ENCODE measurements around the gene GALR3. TPM values are rescaled to one million over a fixed set of nuclear protein-coding genes. Genes with fewer than 3 reads are reported as not detected.

The GALR3 gene
- total and polyA plus RNA-seq, 3 experiments from 2014 or later, result not detected

DNA sequence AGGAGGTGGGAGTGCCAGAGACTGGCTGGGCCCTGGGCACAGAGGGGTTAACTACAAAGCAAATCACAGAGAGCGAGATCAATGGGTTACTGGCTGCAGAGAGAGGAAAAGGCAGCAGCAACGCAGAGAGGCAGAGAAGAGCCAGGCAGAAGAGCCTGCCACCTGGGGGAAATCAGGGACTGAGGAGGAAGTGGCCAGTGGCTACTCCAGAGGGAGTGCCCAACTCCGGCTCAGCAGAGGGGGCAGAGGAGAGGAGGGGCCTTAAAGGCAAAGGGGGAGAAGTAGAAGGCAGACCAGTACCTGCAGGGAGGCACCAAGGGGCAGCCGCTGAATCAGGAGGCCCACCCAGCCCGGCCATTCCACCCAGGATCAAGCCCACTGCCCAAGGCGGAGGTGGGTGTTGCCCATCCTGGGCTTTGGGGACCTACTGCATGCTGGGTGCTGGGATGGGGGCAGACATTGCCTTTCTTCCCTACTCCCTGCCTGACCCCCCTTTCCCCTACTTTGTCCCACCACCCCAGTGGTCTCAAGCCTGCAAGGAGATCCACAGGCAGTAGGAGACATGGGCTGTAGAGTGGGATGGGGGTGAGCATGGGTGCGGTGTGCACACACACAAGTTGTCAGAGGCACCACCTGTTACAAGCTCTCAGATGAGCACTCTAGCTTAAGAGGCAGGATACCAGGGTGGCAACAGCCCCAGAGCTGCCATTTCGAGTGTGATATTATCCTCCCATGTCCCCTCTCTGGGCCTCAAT, 926 bp upstream of the GALR3 start:
- peak overlapping the region in 1 of 7 donors; percentile 48 for H3K4me3 Mint-ChIP-seq
- Histone ChIP-seq H3K36me3 (ENCODE audit: insufficient read depth, low read length) (no peaks in the 10 kb centered on the region), H3K27me3 (ENCODE audit: insufficient read depth, low read length, poor library complexity, severe bottlenecking) (no peaks in the 10 kb centered on the region), H3K9me3 (ENCODE audit: low read length) (no peaks in the 10 kb centered on the region), H3K27ac (ENCODE audit: low read depth, low read length) (no peak overlapping the region), H3K4me1 (ENCODE audit: insufficient read depth, low read length) (peaks cover 17% of the 10 kb centered on the region), H3K4me3 (ENCODE audit: low read length) (no peak overlapping the region)
- peaks cover 13 to 26% of the 10 kb centered on the region in 2 donors for H3K27me3 Mint-ChIP-seq
- H3K27ac Mint-ChIP-seq, result peak overlapping the region in 1 of 8 donors; percentile 48
- no peaks in the 10 kb centered on the region for H3K9me3 Mint-ChIP-seq
- DNase-seq, result no peak
- H3K36me3 Mint-ChIP-seq, result no peaks in the 10 kb centered on the region
- peaks cover 11 to 23% (median 15%) of the 10 kb centered on the region in 3 donors for H3K4me1 Mint-ChIP-seq
- POLR2A ChIA-PET, result no interaction called here
- CTCF ChIA-PET, result interaction anchor here (1.8 kb wide), 1 partner anchor 143 kb away, joined by 4 read pairs; no protein-coding TSS in a partner anchor

GRCh38 chr22:37824674-37825641, 1.8 kb downstream of the GALR3 start:
- peaks cover 0 to 5% (median 2%) of the 10 kb centered on the region in 3 donors for H3K4me1 Mint-ChIP-seq
- H3K4me3 Mint-ChIP-seq, result peak overlapping the region in 3 of 7 donors; percentile 20 to 65 (median 49)
- Histone ChIP-seq H3K27me3 (ENCODE audit: insufficient read depth, low read length, poor library complexity, severe bottlenecking) (no peaks in the 10 kb centered on the region), H3K4me1 (ENCODE audit: insufficient read depth, low read length) (no peaks in the 10 kb centered on the region), H3K9me3 (ENCODE audit: low read length) (no peaks in the 10 kb centered on the region), H3K27ac (ENCODE audit: low read depth, low read length) (no peak overlapping the region), H3K4me3 (ENCODE audit: low read length) (no peak overlapping the region), H3K36me3 (ENCODE audit: insufficient read depth, low read length) (no peaks in the 10 kb centered on the region)
- H3K27me3 Mint-ChIP-seq, result peaks cover 8 to 23% of the 10 kb centered on the region in 2 donors
- no peak for DNase-seq
- ChIA-PET POLR2A (no interaction called here), CTCF (interaction anchor here (1.5 kb wide), 1 partner anchor 8 kb away, joined by 3 read pairs; no protein-coding TSS in a partner anchor)
- no peak overlapping the region for H3K27ac Mint-ChIP-seq
- no peaks in the 10 kb centered on the region for H3K9me3 Mint-ChIP-seq
- H3K36me3 Mint-ChIP-seq, result peaks cover 3 to 12% (median 7%) of the 10 kb centered on the region in 3 donors

DNA sequence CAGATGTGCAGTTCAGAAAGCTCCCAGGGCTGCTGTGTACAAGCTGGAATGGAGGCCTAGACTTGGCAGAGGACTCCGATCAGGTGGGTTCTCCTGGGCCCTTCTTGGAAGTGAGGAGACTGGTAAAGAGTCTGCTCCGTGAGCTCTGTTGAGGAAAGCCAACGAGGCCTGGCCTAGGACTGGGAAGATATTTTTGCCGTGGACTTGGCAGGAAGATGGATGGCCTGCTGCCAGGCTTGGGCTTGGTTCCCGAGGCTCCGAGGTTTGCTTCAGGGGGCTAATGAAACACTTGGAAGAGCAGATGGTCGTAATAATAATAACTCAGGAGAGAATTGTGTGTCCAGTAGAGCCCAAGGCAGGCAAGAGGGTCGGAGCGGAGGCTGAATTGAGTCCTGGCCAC, 3.9 kb downstream of the GALR3 start:
- H3K27ac Mint-ChIP-seq, result no peak overlapping the region
- no peak for DNase-seq
- H3K9me3 Mint-ChIP-seq, result no peaks in the 10 kb centered on the region
- ChIA-PET POLR2A (no interaction called here), CTCF (interaction anchor here (0.8 to 1.5 kb wide), 2 partner anchors 8 to 9 kb away, joined by 3 to 7 read pairs; no protein-coding TSS in a partner anchor)
- peaks cover 3 to 33% (median 7%) of the 10 kb centered on the region in 3 donors for H3K36me3 Mint-ChIP-seq
- H3K27me3 ChIP-seq (ENCODE audit: insufficient read depth, low read length, poor library complexity, severe bottlenecking), result no peaks in the 10 kb centered on the region
- H3K4me3 Mint-ChIP-seq, result no peak overlapping the region
- no peaks in the 10 kb centered on the region for H3K4me1 ChIP-seq (ENCODE audit: insufficient read depth, low read length)
- peaks cover 8% of the 10 kb centered on the region for H3K36me3 ChIP-seq (ENCODE audit: insufficient read depth, low read length)
- peaks cover 0 to 10% of the 10 kb centered on the region in 2 donors for H3K27me3 Mint-ChIP-seq
- peaks cover 0 to 5% (median 2%) of the 10 kb centered on the region in 3 donors for H3K4me1 Mint-ChIP-seq
- H3K27ac ChIP-seq (ENCODE audit: low read depth, low read length), result no peak overlapping the region
- no peak overlapping the region for H3K4me3 ChIP-seq (ENCODE audit: low read length)
- H3K9me3 ChIP-seq (ENCODE audit: low read length), result no peaks in the 10 kb centered on the region

DNA sequence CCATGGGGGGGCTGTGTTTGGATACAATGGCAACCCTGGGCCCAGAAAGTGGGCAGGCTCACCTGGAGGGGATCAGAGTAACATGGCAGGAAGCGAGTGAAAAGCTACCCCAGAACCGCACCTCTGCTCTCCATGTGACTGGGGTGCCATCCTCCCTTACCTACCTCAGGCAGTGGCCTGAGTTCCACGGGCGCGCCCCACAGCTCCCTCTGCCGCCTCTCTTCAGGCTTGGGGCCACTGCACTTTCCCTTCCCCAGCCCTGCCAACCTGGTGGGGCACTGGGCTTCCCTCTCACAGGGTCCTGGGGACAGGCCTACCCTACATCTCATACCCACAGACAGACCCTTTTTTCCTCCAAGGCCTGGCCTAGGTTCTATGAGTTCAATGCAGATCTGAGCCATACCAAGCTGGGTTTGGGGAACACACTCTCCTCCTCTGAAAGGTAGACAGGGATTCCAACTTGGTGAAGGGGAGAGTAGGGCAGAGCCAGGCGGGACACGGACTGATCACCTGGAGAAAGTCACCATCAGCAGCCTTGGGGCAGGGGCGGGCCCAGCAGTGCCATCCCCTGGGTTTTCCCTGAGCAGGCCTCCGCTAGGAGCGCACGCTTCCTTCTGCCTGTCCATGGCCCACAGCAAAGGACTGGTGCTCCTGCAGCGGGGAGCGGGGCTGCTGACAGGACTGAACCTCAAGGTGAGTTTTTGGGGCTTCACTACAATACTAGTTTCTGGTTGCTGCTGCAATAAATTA, 7.1 kb downstream of the GALR3 start:
- H3K4me1 Mint-ChIP-seq, result peaks cover 0 to 5% (median 0%) of the 10 kb centered on the region in 3 donors
- ChIA-PET CTCF (interaction anchor here (2.1 kb wide), 1 partner anchor 13 kb away, joined by 7 read pairs; no protein-coding TSS in a partner anchor), POLR2A (no interaction called here)
- H3K36me3 Mint-ChIP-seq, result peaks cover 7 to 56% (median 7%) of the 10 kb centered on the region in 3 donors
- no peak overlapping the region for H3K4me3 ChIP-seq (ENCODE audit: low read length)
- no peaks in the 10 kb centered on the region for H3K27me3 ChIP-seq (ENCODE audit: insufficient read depth, low read length, poor library complexity, severe bottlenecking)
- no peaks in the 10 kb centered on the region for H3K9me3 Mint-ChIP-seq
- H3K9me3 ChIP-seq (ENCODE audit: low read length), result no peaks in the 10 kb centered on the region
- peaks cover 0 to 3% of the 10 kb centered on the region in 2 donors for H3K27me3 Mint-ChIP-seq
- DNase-seq, result no peak
- H3K27ac ChIP-seq (ENCODE audit: low read depth, low read length), result no peak overlapping the region
- no peaks in the 10 kb centered on the region for H3K4me1 ChIP-seq (ENCODE audit: insufficient read depth, low read length)
- no peak overlapping the region for H3K4me3 Mint-ChIP-seq
- H3K27ac Mint-ChIP-seq, result peak overlapping the region in 1 of 8 donors; percentile 77
- peaks cover 31% of the 10 kb centered on the region for H3K36me3 ChIP-seq (ENCODE audit: insufficient read depth, low read length)

DNA sequence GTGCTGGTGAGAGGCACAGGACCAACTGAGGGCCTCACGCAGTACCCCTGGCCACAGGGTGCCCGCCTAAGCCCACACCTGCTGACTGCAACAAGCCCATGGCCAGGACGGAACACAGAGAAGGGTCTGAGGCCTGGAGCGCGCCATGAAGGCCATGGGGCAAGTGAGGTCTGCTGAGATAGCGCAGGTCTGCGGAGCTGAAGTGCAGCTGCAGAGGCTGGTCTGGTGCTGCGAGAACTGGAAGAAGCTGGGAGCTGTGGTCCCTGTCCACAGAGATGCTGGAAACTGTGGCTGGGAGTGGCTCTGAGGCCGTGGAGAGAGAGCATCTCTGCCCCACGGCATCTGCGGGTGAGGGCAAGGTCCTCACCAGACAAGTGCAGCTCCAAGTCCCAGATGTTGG, 8.3 kb downstream of the GALR3 start:
- Mint-ChIP-seq H3K27me3 (no peaks in the 10 kb centered on the region), H3K27ac (no peak overlapping the region), H3K4me1 (no peaks in the 10 kb centered on the region), H3K36me3 (peaks cover 7 to 58% (median 7%) of the 10 kb centered on the region in 3 donors), H3K4me3 (no peak overlapping the region), H3K9me3 (no peaks in the 10 kb centered on the region)
- Histone ChIP-seq H3K27me3 (ENCODE audit: insufficient read depth, low read length, poor library complexity, severe bottlenecking) (no peaks in the 10 kb centered on the region), H3K36me3 (ENCODE audit: insufficient read depth, low read length) (peaks cover 31% of the 10 kb centered on the region), H3K4me3 (ENCODE audit: low read length) (no peak overlapping the region), H3K9me3 (ENCODE audit: low read length) (no peaks in the 10 kb centered on the region), H3K27ac (ENCODE audit: low read depth, low read length) (no peak overlapping the region), H3K4me1 (ENCODE audit: insufficient read depth, low read length) (no peaks in the 10 kb centered on the region)
- POLR2A ChIA-PET, result no interaction called here
- CTCF ChIA-PET, result no interaction called here
- no peak for DNase-seq

- ChIA-PET POLR2A (no interaction called here), CTCF (no interaction called here)
Observed at GRCh38 chr22:37832022-37832857, 9.1 kb downstream of the GALR3 start.

More at GRCh38 chr22:37832022-37832857, 9.1 kb downstream of the GALR3 start:
- Mint-ChIP-seq H3K9me3 (no peaks in the 10 kb centered on the region), H3K27me3 (no peaks in the 10 kb centered on the region), H3K36me3 (peaks cover 7 to 63% (median 9%) of the 10 kb centered on the region in 3 donors), H3K4me3 (no peak overlapping the region), H3K4me1 (no peaks in the 10 kb centered on the region), H3K27ac (peak overlapping the region in 1 of 8 donors; percentile 9)
- no peak for DNase-seq
- Histone ChIP-seq H3K36me3 (ENCODE audit: insufficient read depth, low read length) (peaks cover 31% of the 10 kb centered on the region), H3K9me3 (ENCODE audit: low read length) (no peaks in the 10 kb centered on the region), H3K27ac (ENCODE audit: low read depth, low read length) (no peak overlapping the region), H3K4me3 (ENCODE audit: low read length) (no peak overlapping the region), H3K27me3 (ENCODE audit: insufficient read depth, low read length, poor library complexity, severe bottlenecking) (no peaks in the 10 kb centered on the region), H3K4me1 (ENCODE audit: insufficient read depth, low read length) (no peaks in the 10 kb centered on the region)

Data from CD8-positive, alpha-beta memory T cell (primary cell).